ENCODE measurements around the gene COL18A1.

GRCh38 chr21:45405271-45405818 lies 380 bp downstream of the COL18A1 start:
- no peak for TF ChIP-seq CTCF (IDR thresholded peaks at IDR 0.05)
- no peak for TF ChIP-seq EP300 (IDR thresholded peaks at IDR 0.05)
- TF ChIP-seq POLR2A (IDR thresholded peaks at IDR 0.05; ENCODE audit: low read depth) = no peak
- TF ChIP-seq POLR2AphosphoS5 (IDR thresholded peaks at IDR 0.05) = peak; percentile 41 to 47
